Smooth muscle cell (in vitro differentiated cells): ENCODE results near the gene NTM. TPM values are rescaled to one million over a fixed set of nuclear protein-coding genes. Genes with fewer than 3 reads are reported as not detected.

Source experiments
- DNase-seq: peaks from one replicate; lab custom pipeline; 2025; ENCODE audit not compliant: unreplicated experiment; lab: John Stamatoyannopoulos, UW
- H2AFZ ChIP-seq: fragments of 200-600 bp; sonication (generic); 2 replicates; pipeline ENCODE4 v1.6.0; 2016; ENCODE audit warnings: antibody characterized with exemption, low read depth, mild to moderate bottlenecking
- H3F3A ChIP-seq: fragments of 200-600 bp; sonication (generic); 2 replicates; pipeline ENCODE4 v1.6.0; 2017; ENCODE audit warnings: antibody characterized with exemption, low read depth
- H3K27ac ChIP-seq: fragments of 200-600 bp; sonication (generic); 2 replicates; pipeline ENCODE4 v1.5.1; 2016; ENCODE audit warnings: low read depth, mild to moderate bottlenecking
- H3K27me3 ChIP-seq: fragments of 200-600 bp; sonication (generic); 2 replicates; pipeline ENCODE4 v1.6.1; 2016; ENCODE audit warnings: low read depth, mild to moderate bottlenecking
- H3K36me3 ChIP-seq: fragments of 200-600 bp; sonication (generic); 2 replicates; pipeline ENCODE4 v1.5.1; 2016; ENCODE audit warnings: low read depth
- H3K4me1 ChIP-seq: fragments of 200-600 bp; sonication (generic); 2 replicates; pipeline ENCODE4 v1.5.1; 2016; ENCODE audit warnings: low read depth
- H3K4me2 ChIP-seq: fragments of 200-600 bp; sonication (generic); 2 replicates; pipeline ENCODE4 v1.6.0; 2016; ENCODE audit warnings: mild to moderate bottlenecking
- H3K4me3 ChIP-seq: fragments of 200-600 bp; sonication (generic); 2 replicates; pipeline ENCODE4 v1.5.1; 2016; ENCODE audit warnings: mild to moderate bottlenecking
- H3K79me2 ChIP-seq: fragments of 200-600 bp; sonication (generic); 2 replicates; pipeline ENCODE4 v1.6.0; 2016; ENCODE audit warnings: low read depth, mild to moderate bottlenecking
- H3K9ac ChIP-seq: fragments of 200-600 bp; sonication (generic); 2 replicates; pipeline ENCODE4 v1.6.0; 2016; ENCODE audit warnings: low read depth
- H3K9me3 ChIP-seq: fragments of 200-600 bp; sonication (generic); replicated peaks from 2 replicates; pipeline ENCODE4 v1.5.1; 2016; ENCODE audit warnings: low read depth
- H4K20me1 ChIP-seq: fragments of 200-600 bp; sonication (generic); 2 replicates; pipeline ENCODE4 v1.6.0; 2016; ENCODE audit warnings: low read depth
- WGBS: methylation state at CpG from one replicate; pipeline ENCODE4 v1.1.7; 2016; ENCODE audit warnings: low lambda C conversion rate; 5-methylcytosine and 5-hydroxymethylcytosine counted together
- polyA plus RNA-seq: library from polyadenylated mRNA; unstranded; fragments of >200 nt; fragmentation: Nextera tagmentation; extraction: Ambion mirVana; gene quantifications from 2 replicates; pipeline ENCODE4 v1.2.1, GENCODE V29; 2016
- total RNA-seq: library from RNA; depleted of rRNA; stranded (reverse); fragments of >200 nt; gene quantifications from 2 replicates; pipeline ENCODE4 v1.2.3, GENCODE V29; 2014
- TF ChIP-seq, protein P1 (sequence below): fragments of 200-600 bp; sonication (generic); IDR thresholded peaks from 2 replicates; pipeline ENCODE4 v1.5.1; 2017; ENCODE audit warnings: borderline replicate concordance, mild to moderate bottlenecking, antibody characterized with exemption; ENCODE audit not compliant: insufficient read depth, poor library complexity, severe bottlenecking

Gene NTM
- total and polyA plus RNA-seq, 2 experiments from 2014 or later: 68.9 to 123 TPM

DNA sequence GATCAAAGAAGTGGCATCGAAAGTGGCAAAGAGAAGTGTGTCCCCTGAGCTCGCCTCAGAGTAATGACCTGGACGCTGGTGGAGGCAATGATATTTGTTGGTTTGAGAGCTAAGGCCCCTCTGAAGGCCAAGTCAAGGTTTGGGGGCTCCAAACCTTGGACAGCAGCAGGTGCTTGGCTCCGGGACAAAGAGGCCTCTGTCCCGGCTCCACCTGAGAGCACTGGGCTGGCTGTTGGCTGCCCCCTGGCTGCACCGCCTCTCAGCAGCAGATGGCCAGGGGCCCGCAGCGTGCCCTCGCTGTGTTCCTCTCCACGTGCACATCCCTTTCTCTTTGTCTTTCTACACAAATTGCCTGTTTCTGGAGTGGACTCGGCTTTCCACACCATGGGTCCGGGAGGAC, 301.3 kb downstream of the NTM start:
- Histone ChIP-seq H3K4me2 (no peak overlapping the region), H3K27me3 (no peaks in the 10 kb centered on the region), H3K4me1 (peaks cover 4% of the 10 kb centered on the region), H3F3A (peaks cover 10% of the 10 kb centered on the region), H3K4me3 (no peak overlapping the region), H3K79me2 (no peaks in the 10 kb centered on the region), H4K20me1 (no peaks in the 10 kb centered on the region), H3K9ac (no peak overlapping the region), H2AFZ (no peak overlapping the region), H3K36me3 (no peaks in the 10 kb centered on the region), H3K9me3 (no peaks in the 10 kb centered on the region), H3K27ac (no peak overlapping the region)
- 84% methylated on average over 12 of the region's 12 CpGs for WGBS
- DNase-seq: no peak
- TF ChIP-seq, protein P1, sequence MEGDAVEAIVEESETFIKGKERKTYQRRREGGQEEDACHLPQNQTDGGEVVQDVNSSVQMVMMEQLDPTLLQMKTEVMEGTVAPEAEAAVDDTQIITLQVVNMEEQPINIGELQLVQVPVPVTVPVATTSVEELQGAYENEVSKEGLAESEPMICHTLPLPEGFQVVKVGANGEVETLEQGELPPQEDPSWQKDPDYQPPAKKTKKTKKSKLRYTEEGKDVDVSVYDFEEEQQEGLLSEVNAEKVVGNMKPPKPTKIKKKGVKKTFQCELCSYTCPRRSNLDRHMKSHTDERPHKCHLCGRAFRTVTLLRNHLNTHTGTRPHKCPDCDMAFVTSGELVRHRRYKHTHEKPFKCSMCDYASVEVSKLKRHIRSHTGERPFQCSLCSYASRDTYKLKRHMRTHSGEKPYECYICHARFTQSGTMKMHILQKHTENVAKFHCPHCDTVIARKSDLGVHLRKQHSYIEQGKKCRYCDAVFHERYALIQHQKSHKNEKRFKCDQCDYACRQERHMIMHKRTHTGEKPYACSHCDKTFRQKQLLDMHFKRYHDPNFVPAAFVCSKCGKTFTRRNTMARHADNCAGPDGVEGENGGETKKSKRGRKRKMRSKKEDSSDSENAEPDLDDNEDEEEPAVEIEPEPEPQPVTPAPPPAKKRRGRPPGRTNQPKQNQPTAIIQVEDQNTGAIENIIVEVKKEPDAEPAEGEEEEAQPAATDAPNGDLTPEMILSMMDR: peak; percentile 19

GRCh38 chr11:131672191-131672590, 301.8 kb downstream of the NTM start:
- Histone ChIP-seq H2AFZ (no peak overlapping the region), H3K36me3 (no peaks in the 10 kb centered on the region), H3K9me3 (no peaks in the 10 kb centered on the region), H3K27me3 (no peaks in the 10 kb centered on the region), H3K4me2 (no peak overlapping the region), H3K79me2 (no peaks in the 10 kb centered on the region), H3F3A (peaks cover 10% of the 10 kb centered on the region), H3K9ac (no peak overlapping the region), H4K20me1 (no peaks in the 10 kb centered on the region), H3K4me1 (peaks cover 4% of the 10 kb centered on the region), H3K27ac (no peak overlapping the region), H3K4me3 (no peak overlapping the region)
- DNase-seq: no peak
- TF ChIP-seq, protein P1: no peak
- 69% methylated on average over 15 of the region's 15 CpGs for WGBS

GRCh38 chr11:131674051-131674755, 303.8 kb downstream of the NTM start:
- Histone ChIP-seq H3K4me2 (peak overlapping the region; percentile 29), H3K36me3 (no peaks in the 10 kb centered on the region), H3K27ac (peak overlapping the region; percentile 41), H3K4me1 (peaks cover 4% of the 10 kb centered on the region), H4K20me1 (no peaks in the 10 kb centered on the region), H3K9me3 (no peaks in the 10 kb centered on the region), H2AFZ (no peak overlapping the region), H3K4me3 (no peak overlapping the region), H3F3A (peaks cover 10% of the 10 kb centered on the region), H3K79me2 (no peaks in the 10 kb centered on the region), H3K9ac (no peak overlapping the region), H3K27me3 (no peaks in the 10 kb centered on the region)
- TF ChIP-seq, protein P1: peak; percentile 100
- 28% methylated on average over 16 of the region's 16 CpGs for WGBS
- DNase-seq: peak; percentile 30
